ENCODE data around the gene VKORC1L1.
"Not testable (repeated sequence)": the region's sequence is repeated elsewhere in the genome, so short reads cannot be mapped to it uniquely, and the experiment has no call there.

VKORC1L1 gene

GRCh38 chr7:65979583-65980477 is 107.0 kb downstream of the VKORC1L1 start:
- DNase-seq, result no peak

DNA sequence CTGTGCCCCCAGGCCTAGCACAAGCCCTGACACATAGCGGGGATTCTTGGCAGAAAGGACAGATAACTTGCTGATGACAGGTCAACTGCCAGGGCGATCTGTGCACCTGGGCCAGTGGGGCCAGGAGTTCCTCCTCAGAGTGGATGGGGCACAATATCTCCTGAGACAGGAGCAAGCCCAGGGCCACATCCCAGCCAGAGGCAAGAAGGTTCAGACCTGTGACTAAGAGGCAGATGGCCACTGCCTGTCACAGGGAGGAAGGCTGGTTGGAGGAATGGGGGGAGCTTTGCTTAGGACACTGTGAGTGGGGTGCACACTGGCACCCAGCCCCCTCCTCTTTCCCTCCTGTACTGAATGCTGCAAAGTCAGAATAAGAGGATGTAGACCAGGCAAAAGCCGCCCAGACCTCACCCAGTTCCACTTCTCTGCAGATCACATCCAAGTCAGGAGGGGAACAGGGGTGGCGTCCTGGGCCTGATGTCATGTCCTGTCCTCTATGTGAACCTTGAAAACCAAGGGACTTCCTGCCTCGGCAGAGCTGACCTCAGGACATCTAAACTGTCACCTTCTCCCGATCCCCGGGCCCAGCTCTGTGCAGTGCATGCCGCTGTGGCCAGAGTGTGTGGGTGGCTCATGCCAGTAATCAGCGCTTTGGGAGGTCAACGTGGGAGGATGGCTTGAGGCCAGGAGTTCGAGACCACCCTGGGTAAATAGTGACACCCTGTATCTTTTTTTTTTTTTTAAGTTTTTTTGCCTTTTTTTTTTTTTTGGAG is 107.8 kb downstream of the VKORC1L1 start:
- DNase-seq, result peak; percentile 28

GRCh38 chr7:65981965-65982792 is 109.3 kb downstream of the VKORC1L1 start, which contains the start of gene GUSB:
GUSB (minus strand) TSS chr7:65982213; CDS start chr7:65982183, 30 bp downstream.
- peak; percentile 85 for DNase-seq

DNA sequence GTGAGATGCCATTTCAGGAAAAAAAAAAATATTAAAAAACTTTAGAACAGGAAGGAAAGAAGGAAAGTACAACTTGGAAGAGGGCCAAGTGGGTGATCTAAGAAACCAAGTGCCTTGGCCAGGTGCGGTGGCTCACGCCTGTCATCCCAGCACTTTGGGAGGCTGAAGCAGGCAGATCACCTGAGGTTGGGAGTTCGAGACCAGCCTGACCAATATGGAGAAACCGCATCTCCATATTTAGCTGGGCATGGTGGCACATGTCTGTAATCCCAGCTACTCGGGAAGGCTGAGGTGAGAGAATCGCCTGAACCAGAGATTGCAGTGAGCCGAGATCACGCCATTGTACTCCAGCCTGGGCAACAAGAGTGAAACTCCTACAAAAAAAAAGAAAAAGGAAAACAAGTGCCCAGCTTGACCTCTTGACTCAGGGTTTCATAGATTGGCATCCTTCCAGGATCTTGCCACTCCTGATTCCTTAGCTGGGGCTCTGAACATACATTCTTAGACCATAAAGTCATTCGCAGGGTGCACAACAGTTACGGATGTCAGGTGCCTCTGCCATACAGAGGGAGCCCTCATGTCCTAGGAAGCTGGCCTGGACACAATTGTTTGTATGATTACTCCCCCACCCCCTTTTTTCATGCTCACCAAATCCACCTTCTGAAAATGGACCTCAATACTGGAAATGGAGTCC is 111.2 kb downstream of the VKORC1L1 start:
- DNase-seq, result no peak

DNA sequence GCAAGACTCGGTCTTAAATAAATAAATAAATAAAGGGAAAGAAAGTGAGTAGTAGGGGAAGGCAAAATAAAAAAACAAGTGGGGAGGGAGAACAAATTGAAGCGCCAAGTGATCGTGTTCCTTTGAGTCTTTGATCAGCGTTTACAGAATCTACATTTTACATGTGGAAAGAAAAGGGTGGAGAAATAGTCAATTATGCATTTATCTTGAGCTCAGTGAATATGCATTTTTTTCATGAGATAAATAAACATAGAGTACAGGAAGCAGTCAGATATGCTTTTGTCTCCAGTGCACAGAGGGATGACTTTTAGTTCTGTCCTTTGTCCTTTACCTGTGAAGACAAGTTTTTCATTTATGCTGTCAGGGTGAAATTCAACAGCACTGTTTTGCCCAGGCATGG is 115.2 kb downstream of the VKORC1L1 start:
- DNase-seq, result no peak

DNA sequence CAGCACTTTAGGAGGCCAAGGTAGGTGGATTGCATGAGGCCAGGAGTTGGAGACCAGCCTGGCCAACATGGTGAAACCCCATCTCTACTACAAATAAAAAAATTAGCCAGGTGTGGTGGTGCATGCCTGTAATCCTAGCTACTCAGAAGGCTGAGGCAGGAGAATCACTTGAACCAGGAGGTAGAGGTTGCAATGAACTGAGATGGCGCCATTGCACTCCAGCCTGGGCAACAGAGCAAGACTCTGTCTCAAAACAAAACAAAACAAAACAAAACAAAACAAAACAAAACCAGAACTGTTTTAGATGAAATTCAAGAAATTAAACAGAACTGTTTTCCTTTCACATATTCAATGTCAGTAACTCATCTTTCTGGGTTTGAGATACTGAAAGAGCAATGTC is 115.6 kb downstream of the VKORC1L1 start:
- not testable (repeated sequence) for DNase-seq

DNA sequence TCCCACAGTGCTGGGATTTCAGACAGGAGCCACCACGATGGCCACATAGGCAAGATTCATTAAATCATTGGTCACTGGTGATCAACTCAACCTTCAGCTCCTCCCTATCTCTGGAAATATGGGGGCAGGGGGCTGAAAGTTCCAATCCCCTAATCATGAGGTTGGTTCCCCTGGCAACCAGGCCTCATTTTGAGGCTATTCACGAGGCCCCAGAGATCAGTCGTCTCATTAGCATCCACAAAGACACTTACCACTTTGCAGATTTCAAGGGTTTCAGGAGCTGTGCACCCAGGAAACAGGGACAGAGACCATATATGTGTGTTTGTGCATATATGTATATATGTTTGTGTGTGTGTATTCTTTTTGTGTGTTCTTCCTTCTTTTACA is 116.8 kb downstream of the VKORC1L1 start:
- DNase-seq, result no peak

DNA sequence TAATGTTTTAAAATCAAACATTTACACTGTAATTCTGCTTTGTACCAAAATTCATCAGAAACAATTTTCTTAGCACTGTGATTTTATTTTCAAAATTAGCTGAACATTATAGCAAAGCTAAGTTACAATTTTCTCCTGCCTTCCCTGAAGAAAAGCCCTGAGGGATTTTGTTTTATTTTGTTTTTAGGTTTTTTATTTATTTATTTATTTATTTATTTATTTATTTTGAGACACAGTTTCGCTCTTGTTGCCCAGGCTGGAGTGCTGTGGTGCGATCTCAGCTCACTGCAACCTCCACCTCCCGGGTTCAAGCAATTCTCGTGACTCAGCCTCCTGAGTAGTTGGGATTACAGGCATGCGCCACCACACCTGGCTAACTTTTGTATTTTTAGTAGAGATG is 119.0 kb downstream of the VKORC1L1 start:
- not testable (repeated sequence) for DNase-seq

DNA sequence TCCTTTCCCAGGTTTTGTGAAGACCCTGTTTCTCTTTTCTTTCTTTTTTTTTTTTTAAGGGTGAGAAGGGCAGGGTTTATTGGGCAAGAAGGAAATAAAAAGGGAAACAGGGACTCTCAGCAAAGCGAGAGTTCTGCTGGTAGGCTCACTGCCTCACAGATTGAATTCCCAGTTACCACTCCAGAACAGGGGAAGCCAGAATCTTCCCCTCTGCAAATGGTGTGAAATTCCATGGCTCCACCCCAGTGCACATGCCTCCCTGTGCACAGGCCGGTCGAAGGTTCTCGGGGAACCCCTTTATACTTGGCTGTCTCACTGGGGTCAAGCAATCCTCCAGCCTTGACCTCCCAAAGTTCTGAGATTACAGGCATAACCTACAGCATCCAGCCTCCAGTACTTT is 119.7 kb downstream of the VKORC1L1 start:
- no peak for DNase-seq

- not testable (repeated sequence) for DNase-seq
Observed at GRCh38 chr7:65994984-65995383, 122.1 kb downstream of the VKORC1L1 start.

DNA sequence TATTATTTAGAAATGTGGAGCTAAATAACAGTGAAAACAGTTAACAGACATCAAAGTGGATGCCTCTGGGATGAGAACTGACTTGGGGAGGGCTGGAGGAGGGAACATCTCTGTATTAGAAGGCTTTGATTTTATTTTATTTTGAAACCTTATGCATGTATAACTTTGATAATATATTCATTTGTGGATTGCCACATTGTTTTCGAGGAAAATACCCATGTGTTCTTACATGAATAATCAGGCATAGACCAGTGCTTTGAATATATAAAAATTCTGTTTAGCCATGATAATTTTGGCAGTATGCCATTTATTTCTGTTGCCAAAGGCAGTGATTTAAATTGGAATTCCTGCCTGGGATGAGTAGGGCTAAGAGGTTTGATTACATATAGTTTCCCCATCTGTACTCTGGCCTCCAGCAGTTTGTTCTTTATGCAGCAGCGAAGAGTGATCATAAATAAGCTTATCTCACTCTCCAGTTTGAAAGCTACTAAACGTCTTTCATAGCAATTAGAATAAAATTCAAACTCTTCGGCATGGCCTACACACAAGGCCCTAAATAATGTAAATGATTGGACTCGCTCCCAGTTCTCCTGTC is 128.0 kb downstream of the VKORC1L1 start:
- not testable (repeated sequence) for DNase-seq

DNA sequence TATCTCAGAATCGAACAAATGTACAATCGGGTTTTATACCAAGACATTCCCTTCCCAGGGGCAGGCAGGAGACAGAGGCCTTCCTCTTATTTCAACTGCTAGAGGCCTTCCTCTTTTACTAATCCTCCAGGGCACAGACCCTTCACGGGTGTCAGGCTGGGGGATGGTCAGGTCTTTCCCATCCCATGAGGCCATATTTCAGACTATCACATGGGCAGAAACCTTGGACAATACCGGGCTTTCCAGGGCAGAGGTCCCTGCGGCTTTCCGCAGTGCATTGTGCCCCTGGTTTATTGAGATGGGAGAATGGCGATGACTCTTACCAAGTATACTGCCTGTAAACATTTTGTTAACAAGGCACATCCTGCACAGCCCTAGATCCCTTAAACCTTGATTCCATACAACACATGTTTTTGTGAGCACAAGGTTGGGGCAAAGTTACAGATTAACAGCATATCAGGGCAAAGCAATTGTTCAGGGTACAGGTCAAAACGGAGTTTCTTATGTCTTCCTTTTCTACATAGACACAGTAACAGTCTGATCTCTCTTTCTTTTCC is 132.3 kb downstream of the VKORC1L1 start:
- DNase-seq, result not testable (repeated sequence)

- no peak for DNase-seq
Observed at GRCh38 chr7:66007232-66007631, 134.4 kb downstream of the VKORC1L1 start.
